ENCODE data around the gene ATL3.

Gene ATL3

DNA sequence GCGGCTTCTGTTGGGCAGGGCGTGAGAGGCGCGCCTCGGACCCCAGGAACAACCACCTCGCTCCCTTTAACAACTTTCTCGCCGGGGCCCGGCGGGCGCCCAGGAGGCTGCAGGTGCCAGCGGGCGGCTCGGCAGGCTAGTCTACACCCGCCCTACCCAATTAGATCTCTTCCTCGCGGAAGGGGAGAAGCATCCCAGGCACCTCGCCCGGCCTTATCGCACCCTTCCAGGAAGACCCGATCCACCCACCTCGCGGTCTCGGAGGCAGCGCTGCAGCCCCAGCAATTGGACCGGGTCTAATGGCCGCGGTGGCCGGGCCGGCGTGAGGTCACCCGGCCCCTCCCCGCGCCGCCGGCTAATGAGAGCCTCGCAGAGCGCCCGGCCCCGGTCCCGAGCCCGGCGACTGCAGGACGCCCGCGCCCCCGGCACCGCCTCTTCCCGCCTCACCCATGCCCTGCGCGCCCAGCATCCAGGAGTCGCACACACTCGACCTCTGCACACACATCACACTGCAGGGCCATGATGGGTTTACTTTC, 57.0 kb downstream of the ATL3 start, which contains the start of gene PLAAT3:
Gene PLAAT3 (minus strand): TSS at position 298 of the 536 bp plus-strand sequence. CDS start 419 bp downstream, outside the sequence.
- in situ Hi-C loops (cut with MboI; ENCODE audit: low sequenced_read_pairs, unreplicated experiment): no loop called here

DNA sequence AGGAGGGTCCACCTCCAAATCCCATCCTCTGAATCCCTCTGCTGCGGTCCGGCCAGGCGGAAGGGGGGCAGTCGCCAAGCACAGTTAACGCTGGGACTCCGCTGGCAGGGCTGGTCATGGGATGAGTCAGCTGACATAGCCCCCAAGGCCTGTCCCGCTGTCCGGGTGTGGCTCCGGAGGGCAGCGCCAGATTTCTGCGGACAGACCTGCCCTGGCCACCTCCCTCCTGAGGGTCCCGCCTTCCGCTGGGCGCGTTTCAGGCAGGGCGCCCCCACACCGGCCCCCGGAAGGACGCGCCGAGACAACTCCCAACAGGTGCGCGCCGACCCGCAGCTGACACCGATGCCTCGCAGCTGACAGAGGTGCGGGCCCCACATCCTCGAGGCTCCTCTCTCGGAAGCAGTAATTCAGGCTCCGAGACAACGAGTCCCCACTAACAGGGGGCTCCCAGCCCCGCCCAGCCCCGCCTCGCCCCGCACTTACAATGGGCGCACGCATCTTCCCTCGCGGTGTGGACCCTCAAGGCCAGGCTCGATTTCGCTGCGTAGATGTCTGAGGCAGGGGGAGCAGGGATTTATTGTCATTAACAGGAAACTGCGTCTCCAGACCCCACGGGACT, 57.5 kb downstream of the ATL3 start:
- in situ Hi-C loops (cut with MboI; ENCODE audit: low sequenced_read_pairs, unreplicated experiment): no loop called here
- TF ChIP-seq, protein P1, sequence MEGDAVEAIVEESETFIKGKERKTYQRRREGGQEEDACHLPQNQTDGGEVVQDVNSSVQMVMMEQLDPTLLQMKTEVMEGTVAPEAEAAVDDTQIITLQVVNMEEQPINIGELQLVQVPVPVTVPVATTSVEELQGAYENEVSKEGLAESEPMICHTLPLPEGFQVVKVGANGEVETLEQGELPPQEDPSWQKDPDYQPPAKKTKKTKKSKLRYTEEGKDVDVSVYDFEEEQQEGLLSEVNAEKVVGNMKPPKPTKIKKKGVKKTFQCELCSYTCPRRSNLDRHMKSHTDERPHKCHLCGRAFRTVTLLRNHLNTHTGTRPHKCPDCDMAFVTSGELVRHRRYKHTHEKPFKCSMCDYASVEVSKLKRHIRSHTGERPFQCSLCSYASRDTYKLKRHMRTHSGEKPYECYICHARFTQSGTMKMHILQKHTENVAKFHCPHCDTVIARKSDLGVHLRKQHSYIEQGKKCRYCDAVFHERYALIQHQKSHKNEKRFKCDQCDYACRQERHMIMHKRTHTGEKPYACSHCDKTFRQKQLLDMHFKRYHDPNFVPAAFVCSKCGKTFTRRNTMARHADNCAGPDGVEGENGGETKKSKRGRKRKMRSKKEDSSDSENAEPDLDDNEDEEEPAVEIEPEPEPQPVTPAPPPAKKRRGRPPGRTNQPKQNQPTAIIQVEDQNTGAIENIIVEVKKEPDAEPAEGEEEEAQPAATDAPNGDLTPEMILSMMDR (IDR thresholded peaks at IDR 0.05; ENCODE audit: borderline replicate concordance, control extremely low read depth, extremely low read depth, insufficient read depth, missing control alignments): no peak
- DNase-seq (ENCODE audit: low spot score): peak; percentile 66

More for the DNA sequence above, 57.0 kb downstream of the ATL3 start, which contains the start of gene PLAAT3:
- TF ChIP-seq, protein P1 (IDR thresholded peaks at IDR 0.05; ENCODE audit: borderline replicate concordance, control extremely low read depth, extremely low read depth, insufficient read depth, missing control alignments): no peak
- DNase-seq (ENCODE audit: low spot score): peak; percentile 79

DNA sequence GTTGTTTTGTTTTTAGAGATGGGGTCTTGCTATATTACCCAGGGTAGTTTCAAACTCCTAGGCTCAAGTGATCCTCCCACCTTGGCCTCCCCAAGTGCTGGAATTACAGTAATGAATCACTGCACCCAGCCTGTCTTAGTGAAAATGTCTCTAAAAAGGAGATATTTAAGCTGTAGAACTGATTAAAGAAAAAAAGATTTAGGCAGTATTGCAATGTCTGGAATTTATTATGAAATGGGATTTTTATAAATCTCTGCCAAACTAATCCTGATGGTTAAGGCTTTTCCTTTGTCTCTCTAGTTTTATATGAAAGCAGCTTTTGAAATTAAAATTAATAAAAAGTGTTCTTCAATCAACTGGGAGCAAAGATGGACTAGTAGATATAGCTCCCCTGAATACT, 59.0 kb downstream of the ATL3 start:
- in situ Hi-C loops (cut with MboI; ENCODE audit: low sequenced_read_pairs, unreplicated experiment): no loop called here
- TF ChIP-seq, protein P1 (IDR thresholded peaks at IDR 0.05; ENCODE audit: borderline replicate concordance, control extremely low read depth, extremely low read depth, insufficient read depth, missing control alignments): no peak
- no peak for DNase-seq (ENCODE audit: low spot score)

DNA sequence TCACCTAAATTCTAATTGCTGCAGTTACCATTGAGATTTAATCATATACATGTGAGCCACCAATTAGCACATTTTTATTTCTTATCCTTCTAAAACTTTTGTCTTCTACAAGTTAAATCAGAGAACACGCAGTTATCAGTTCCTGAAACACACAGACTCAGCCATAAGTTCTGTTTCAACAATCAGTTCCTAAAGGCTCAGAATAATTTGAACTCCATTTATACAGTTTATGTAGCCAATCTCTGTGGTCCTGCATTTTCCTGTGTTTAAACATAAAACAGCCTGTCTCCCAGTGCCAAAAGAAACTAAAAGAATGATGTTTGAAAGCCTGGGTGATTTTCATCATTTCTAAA, 59.8 kb downstream of the ATL3 start:
- DNase-seq (ENCODE audit: low spot score): no peak
- in situ Hi-C loops (cut with MboI; ENCODE audit: low sequenced_read_pairs, unreplicated experiment): no loop called here
- TF ChIP-seq, protein P1 (IDR thresholded peaks at IDR 0.05; ENCODE audit: borderline replicate concordance, control extremely low read depth, extremely low read depth, insufficient read depth, missing control alignments): no peak

DNA sequence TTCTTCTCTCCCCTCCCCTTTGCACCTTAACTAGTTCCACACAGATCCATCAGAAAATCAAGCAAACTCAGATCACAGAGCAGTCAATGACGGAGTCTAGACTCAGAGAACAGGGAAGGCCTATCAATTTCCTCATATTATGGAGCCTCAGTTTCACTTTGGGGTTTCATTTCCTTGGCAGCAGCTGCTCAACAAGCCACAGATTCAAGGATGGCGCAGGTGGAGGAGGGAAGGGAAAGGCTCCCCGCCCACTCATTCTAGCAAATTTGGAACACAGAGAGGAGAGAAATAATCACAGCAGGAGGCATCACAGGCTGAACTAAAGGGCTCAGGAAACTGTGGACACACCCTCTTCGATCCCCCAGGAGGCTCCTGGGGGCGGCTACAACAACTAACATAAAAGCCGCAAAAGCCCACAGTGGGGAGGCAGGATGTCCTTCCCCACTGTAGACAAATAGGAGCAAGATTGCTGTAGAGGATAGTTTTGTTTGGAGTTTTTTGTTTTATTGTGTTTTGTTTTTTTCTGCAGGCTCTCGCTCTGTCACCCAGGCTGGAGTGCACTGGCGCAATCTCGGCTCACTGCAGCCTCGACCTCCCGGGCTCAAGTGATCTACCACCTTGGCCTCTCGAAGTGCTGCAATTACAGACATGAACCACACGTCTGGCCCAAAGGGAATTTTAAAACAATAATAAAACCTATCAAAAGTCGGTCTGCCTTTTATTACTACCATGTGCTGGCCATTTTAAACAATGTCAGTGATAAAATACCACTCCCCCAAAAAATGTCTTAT, 60.4 kb downstream of the ATL3 start:
- in situ Hi-C loops (cut with MboI; ENCODE audit: low sequenced_read_pairs, unreplicated experiment): no loop called here
- DNase-seq (ENCODE audit: low spot score): no peak
- TF ChIP-seq, protein P1 (IDR thresholded peaks at IDR 0.05; ENCODE audit: borderline replicate concordance, control extremely low read depth, extremely low read depth, insufficient read depth, missing control alignments): no peak

DNA sequence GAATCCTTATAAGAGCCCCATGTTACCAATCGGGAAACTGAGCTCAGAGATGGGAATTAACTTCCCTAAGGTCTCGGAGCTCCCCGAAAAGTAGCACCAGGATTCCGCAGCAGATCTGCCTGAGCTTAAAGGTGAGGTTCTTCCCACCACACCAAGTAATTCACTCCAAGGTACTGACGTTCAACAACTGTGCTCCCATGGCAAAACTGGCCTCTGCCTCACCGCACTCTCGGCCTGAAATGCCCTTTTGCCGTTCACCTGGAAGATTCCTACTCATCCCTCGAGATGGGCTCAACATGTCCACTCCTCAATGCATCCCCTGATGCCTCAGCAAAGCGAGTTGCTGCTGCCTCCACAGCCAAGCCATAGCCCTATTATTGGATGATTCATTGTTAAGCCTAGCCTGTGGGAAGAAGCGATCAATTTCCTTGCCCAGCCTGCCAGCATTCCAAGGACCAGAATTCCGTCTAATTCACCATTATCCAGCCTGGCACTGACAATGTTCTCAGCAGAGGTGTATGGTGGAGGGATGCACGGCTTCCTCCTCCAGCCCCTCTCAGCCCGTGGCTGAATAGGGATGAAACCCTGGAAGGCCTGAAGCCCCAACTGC, 61.1 kb downstream of the ATL3 start:
- no peak for DNase-seq (ENCODE audit: low spot score)
- TF ChIP-seq, protein P1 (IDR thresholded peaks at IDR 0.05; ENCODE audit: borderline replicate concordance, control extremely low read depth, extremely low read depth, insufficient read depth, missing control alignments): no peak
- in situ Hi-C loops (cut with MboI; ENCODE audit: low sequenced_read_pairs, unreplicated experiment): no loop called here

Data from GM13976 (cell line).